Epithelial cell of proximal tubule (primary cell): ENCODE results near the gene SLC16A10. TPM values are rescaled to one million over a fixed set of nuclear protein-coding genes. Genes with fewer than 3 reads are reported as not detected.

ENCODE experiments used
- DNase-seq: peaks from one replicate; pipeline ENCODE4 v3.0.0-alpha.2; 2011; ENCODE audit warnings: low read depth
- H3K4me3 ChIP-seq: 2 replicates; pipeline ENCODE4 v1.5.1; 2011; ENCODE audit warnings: low read depth, mild to moderate bottlenecking, low read length
- total RNA-seq: library from RNA; depleted of rRNA; stranded (reverse); fragments of >200 nt; gene quantifications from 2 replicates; pipeline ENCODE4 v1.2.3, GENCODE V29; 2015
- TF ChIP-seq, protein P1 (sequence below): conservative IDR thresholded peaks from 2 replicates; pipeline ENCODE4 v1.5.1; 2012; ENCODE audit warnings: low read depth, mild to moderate bottlenecking, low read length

Gene SLC16A10
- total RNA-seq, 1 donor from 2014 or later: 0.63 TPM

DNA sequence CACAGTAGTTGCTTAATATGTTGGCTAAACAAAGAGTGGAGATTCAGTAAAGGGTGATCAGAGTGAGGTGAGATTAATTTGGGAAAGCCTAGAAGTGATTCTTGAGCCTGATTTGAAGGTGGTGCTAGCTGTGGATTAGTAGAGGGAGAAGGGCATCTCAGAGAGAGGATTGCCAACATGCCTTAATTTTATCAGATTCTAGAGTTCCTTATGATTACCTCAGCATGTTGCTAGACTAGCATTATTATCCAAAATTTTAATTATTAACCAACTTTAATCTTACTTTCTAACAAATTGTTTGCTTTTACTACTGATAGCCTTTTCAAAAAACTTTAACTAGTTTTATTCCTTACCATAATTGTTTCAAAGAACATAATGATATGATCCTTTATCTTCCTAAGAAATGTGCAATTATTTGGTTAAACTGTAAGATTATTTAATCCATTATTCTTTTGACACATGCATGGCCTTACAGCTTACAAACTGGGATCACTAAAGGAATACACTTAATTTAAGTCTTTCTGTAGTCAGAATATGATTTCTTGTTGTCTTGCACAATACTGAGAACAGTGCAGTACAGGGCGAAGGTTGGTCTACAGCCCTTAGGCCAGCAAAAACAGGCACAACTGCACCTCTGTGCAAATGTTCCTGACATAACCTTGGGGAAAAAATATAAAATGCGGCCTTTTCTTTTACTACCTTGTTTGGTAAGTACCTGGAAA is 88.9 kb downstream of the SLC16A10 start:
- DNase-seq: no peak
- H3K4me3 ChIP-seq: no peak overlapping the region
- TF ChIP-seq, protein P1, sequence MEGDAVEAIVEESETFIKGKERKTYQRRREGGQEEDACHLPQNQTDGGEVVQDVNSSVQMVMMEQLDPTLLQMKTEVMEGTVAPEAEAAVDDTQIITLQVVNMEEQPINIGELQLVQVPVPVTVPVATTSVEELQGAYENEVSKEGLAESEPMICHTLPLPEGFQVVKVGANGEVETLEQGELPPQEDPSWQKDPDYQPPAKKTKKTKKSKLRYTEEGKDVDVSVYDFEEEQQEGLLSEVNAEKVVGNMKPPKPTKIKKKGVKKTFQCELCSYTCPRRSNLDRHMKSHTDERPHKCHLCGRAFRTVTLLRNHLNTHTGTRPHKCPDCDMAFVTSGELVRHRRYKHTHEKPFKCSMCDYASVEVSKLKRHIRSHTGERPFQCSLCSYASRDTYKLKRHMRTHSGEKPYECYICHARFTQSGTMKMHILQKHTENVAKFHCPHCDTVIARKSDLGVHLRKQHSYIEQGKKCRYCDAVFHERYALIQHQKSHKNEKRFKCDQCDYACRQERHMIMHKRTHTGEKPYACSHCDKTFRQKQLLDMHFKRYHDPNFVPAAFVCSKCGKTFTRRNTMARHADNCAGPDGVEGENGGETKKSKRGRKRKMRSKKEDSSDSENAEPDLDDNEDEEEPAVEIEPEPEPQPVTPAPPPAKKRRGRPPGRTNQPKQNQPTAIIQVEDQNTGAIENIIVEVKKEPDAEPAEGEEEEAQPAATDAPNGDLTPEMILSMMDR: no peak

DNA sequence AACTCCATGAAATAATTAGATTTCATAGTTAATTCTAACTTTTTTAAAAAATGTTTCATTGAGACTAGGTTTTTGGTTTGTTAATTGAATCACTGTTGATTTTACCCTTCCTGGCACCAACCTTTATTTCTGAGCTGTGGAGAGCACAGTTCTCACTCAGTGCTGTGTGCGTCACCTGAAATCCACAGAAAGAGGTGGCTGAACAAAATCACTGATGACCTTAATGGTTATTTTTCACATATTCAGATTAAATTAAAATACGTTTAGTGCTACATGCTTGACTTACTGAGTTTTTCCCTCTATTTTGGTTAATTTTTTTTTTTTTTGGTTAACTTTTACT is 89.4 kb downstream of the SLC16A10 start:
- TF ChIP-seq, protein P1: no peak
- H3K4me3 ChIP-seq: no peak overlapping the region
- DNase-seq: no peak

GRCh38 chr6:111177131-111177530 is 89.8 kb downstream of the SLC16A10 start:
- TF ChIP-seq, protein P1: no peak
- no peak for DNase-seq
- H3K4me3 ChIP-seq: no peak overlapping the region

GRCh38 chr6:111183702-111184517 is 96.6 kb downstream of the SLC16A10 start:
- DNase-seq: no peak
- TF ChIP-seq, protein P1: no peak

DNA sequence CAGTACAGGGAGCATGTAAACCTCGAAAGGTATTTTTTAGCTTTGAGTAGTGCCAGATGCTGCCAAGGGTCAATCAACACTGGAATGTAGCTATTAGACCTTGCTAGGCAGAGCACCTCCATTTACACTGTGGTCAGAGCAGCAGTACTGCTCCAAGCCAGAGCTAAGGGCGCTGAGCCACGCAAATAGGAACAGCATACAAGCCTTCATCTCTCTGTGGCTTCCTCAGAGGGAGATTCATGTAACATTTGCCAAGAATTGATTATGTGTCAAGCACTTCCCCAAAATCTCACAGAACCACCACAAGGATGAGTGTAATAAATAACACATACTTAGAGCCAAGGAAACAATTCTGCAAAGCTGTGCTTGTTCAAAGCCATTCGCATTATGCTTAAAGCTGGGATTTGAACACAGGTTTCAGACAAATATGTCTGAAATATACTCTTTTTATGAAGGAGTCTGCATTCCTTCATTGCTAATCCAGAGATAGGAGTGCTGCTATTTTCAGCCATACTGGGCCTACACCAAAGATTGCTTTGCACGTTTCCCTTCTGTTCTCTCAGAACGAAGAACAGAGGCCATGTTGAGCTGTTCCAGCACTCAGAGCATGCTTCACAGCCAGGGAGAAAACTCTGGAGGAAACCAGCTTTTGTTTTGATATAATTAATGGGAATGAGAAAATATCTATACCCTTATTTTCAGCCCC is 97.7 kb downstream of the SLC16A10 start:
- TF ChIP-seq, protein P1: no peak
- no peak overlapping the region for H3K4me3 ChIP-seq
- no peak for DNase-seq

More at GRCh38 chr6:111183702-111184517, 96.6 kb downstream of the SLC16A10 start:
- H3K4me3 ChIP-seq: no peak overlapping the region

GRCh38 chr6:111185954-111186353 is 98.7 kb downstream of the SLC16A10 start:
- H3K4me3 ChIP-seq: no peak overlapping the region
- no peak for DNase-seq
- TF ChIP-seq, protein P1: no peak
